SK-N-SH treated with all-trans-retinoic acid at 6 μM for 48 hours (cell line): Measurements from ENCODE around the gene WDR48.

Source experiments
- ATAC-seq: fragments of 200-7000 bp; cut with Tn5 transposase; 3 replicates; pipeline ENCODE4 v1.9.1; 2020; ENCODE audit warnings: mild to moderate bottlenecking, moderate library complexity
- ARNTL ChIP-seq: fragments of 450-650 bp; formaldehyde crosslinking; IDR thresholded peaks from 2 replicates; pipeline ENCODE4 v1.5.0; 2020; ENCODE audit warnings: low read depth, mild to moderate bottlenecking, moderate library complexity, borderline replicate concordance
- BACH2 ChIP-seq: fragments of 250-450 bp; sonication (Bioruptor Pico); IDR thresholded peaks from 2 replicates; pipeline ENCODE4 v1.9.0; 2021; ENCODE audit warnings: mild to moderate bottlenecking, borderline replicate concordance
- CSDC2 ChIP-seq: fragments of 250-450 bp; sonication (Bioruptor Pico); IDR thresholded peaks from 2 replicates; pipeline ENCODE4 v1.5.0; 2020; ENCODE audit warnings: mild to moderate bottlenecking, moderate library complexity
- CSRNP3 ChIP-seq: fragments of 250-450 bp; sonication (Bioruptor Pico); IDR thresholded peaks from 2 replicates; pipeline ENCODE4 v1.5.1; 2021; ENCODE audit warnings: mild to moderate bottlenecking, moderate library complexity
- ESRRG ChIP-seq: fragments of 250-450 bp; sonication (Bioruptor Pico); IDR thresholded peaks from 2 replicates; pipeline ENCODE4 v1.6.1; 2021; ENCODE audit warnings: mild to moderate bottlenecking
- GLIS3 ChIP-seq: fragments of 250-450 bp; sonication (Bioruptor Pico); IDR thresholded peaks from 2 replicates; pipeline ENCODE4 v1.5.0; 2020; ENCODE audit warnings: mild to moderate bottlenecking, moderate library complexity
- ISL1 ChIP-seq: fragments of 250-450 bp; sonication (Bioruptor Pico); IDR thresholded peaks from 2 replicates; pipeline ENCODE4 v2.1.2; 2022; ENCODE audit warnings: mild to moderate bottlenecking, moderate library complexity
- OSR1 ChIP-seq: fragments of 250-450 bp; sonication (Bioruptor Pico); IDR thresholded peaks from 2 replicates; pipeline ENCODE4 v1.8.0; 2022; ENCODE audit warnings: moderate library complexity, mild to moderate bottlenecking, inconsistent platforms
- PATZ1 ChIP-seq: fragments of 250-450 bp; sonication (Bioruptor Pico); IDR thresholded peaks from 2 replicates; pipeline ENCODE4 v1.8.0; 2020; ENCODE audit warnings: mild to moderate bottlenecking, moderate library complexity, borderline replicate concordance
- POU6F1 ChIP-seq: fragments of 250-450 bp; sonication (Bioruptor Pico); IDR thresholded peaks from 2 replicates; pipeline ENCODE4 v1.8.0; 2021; ENCODE audit warnings: low read depth, mild to moderate bottlenecking, moderate library complexity, borderline replicate concordance
- RARB ChIP-seq: fragments of 250-450 bp; sonication (Bioruptor Pico); IDR thresholded peaks from 2 replicates; pipeline ENCODE4 v1.8.0; 2021; ENCODE audit warnings: mild to moderate bottlenecking, moderate library complexity
- SNAI2 ChIP-seq: fragments of 250-450 bp; sonication (Bioruptor Pico); IDR thresholded peaks from 2 replicates; pipeline ENCODE4 v1.5.0; 2020; ENCODE audit warnings: mild to moderate bottlenecking, moderate library complexity
- TCF4 ChIP-seq: fragments of 250-450 bp; sonication (Bioruptor Pico); IDR thresholded peaks from 2 replicates; pipeline ENCODE4 v1.8.0; 2021; ENCODE audit warnings: mild to moderate bottlenecking, moderate library complexity, borderline replicate concordance
- TOX ChIP-seq: fragments of 250-450 bp; sonication (Bioruptor Pico); IDR thresholded peaks from 2 replicates; pipeline ENCODE4 v1.8.0; 2021; ENCODE audit warnings: mild to moderate bottlenecking, moderate library complexity, borderline replicate concordance
- TSHZ2 ChIP-seq: fragments of 250-450 bp; sonication (Bioruptor Pico); IDR thresholded peaks from 2 replicates; pipeline ENCODE4 v1.5.0; 2020; ENCODE audit warnings: mild to moderate bottlenecking, moderate library complexity
- ZC3H10 ChIP-seq: fragments of 250-450 bp; sonication (Bioruptor Pico); IDR thresholded peaks from 2 replicates; pipeline ENCODE4 v1.5.1; 2021; ENCODE audit warnings: mild to moderate bottlenecking, moderate library complexity
- ZFP3 ChIP-seq: fragments of 250-450 bp; sonication (Bioruptor Pico); IDR thresholded peaks from 2 replicates; pipeline ENCODE4 v1.5.0; 2020; ENCODE audit warnings: mild to moderate bottlenecking, moderate library complexity
- ZFP30 ChIP-seq: fragments of 450-650 bp; formaldehyde crosslinking; IDR thresholded peaks from 2 replicates; pipeline ENCODE4 v1.5.0; 2022; ENCODE audit warnings: mild to moderate bottlenecking, moderate library complexity
- ZNF565 ChIP-seq: fragments of 450-650 bp; formaldehyde crosslinking; conservative IDR thresholded peaks from 2 replicates; pipeline ENCODE4 v1.5.0; 2020; ENCODE audit warnings: low read depth, mild to moderate bottlenecking, moderate library complexity
- ZNF70 ChIP-seq: fragments of 450-650 bp; formaldehyde crosslinking; IDR thresholded peaks from 2 replicates; pipeline ENCODE4 v1.5.0; 2020; ENCODE audit warnings: mild to moderate bottlenecking, moderate library complexity
- ZNF8 ChIP-seq: fragments of 450-650 bp; formaldehyde crosslinking; IDR thresholded peaks from 2 replicates; pipeline ENCODE4 v1.5.0; 2020; ENCODE audit warnings: mild to moderate bottlenecking, moderate library complexity
- TF ChIP-seq, protein P1 (sequence below): fragments of 250-450 bp; sonication (Bioruptor Pico); IDR thresholded peaks from 2 replicates; pipeline ENCODE4 v1.5.1; 2020; ENCODE audit warnings: low read depth, mild to moderate bottlenecking, moderate library complexity

The WDR48 gene

GRCh38 chr3:39127908-39128304, 76.1 kb downstream of the WDR48 start:
- no peak for ATAC-seq
- no peak for TF ChIP-seq GLIS3 (CRISPR knock-in tag)
- no peak for TF ChIP-seq CSRNP3
- TF ChIP-seq ZFP30, result no peak
- TF ChIP-seq ZNF8 (CRISPR knock-in tag), result no peak
- TF ChIP-seq POU6F1 (CRISPR knock-in tag), result no peak
- no peak for TF ChIP-seq SNAI2 (CRISPR knock-in tag)
- no peak for TF ChIP-seq TSHZ2 (CRISPR knock-in tag)
- TF ChIP-seq, protein P1, sequence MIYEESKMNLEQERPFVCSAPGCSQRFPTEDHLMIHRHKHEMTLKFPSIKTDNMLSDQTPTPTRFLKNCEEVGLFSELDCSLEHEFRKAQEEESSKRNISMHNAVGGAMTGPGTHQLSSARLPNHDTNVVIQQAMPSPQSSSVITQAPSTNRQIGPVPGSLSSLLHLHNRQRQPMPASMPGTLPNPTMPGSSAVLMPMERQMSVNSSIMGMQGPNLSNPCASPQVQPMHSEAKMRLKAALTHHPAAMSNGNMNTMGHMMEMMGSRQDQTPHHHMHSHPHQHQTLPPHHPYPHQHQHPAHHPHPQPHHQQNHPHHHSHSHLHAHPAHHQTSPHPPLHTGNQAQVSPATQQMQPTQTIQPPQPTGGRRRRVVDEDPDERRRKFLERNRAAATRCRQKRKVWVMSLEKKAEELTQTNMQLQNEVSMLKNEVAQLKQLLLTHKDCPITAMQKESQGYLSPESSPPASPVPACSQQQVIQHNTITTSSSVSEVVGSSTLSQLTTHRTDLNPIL (CRISPR knock-in tag), result no peak
- TF ChIP-seq ISL1, result no peak
- no peak for TF ChIP-seq BACH2 (CRISPR knock-in tag)
- TF ChIP-seq RARB (CRISPR knock-in tag), result no peak
- TF ChIP-seq CSDC2 (CRISPR knock-in tag), result no peak
- no peak for TF ChIP-seq PATZ1 (CRISPR knock-in tag)
- TF ChIP-seq ZNF70 (CRISPR knock-in tag), result no peak
- no peak for TF ChIP-seq ESRRG (CRISPR knock-in tag)
- TF ChIP-seq OSR1 (CRISPR knock-in tag), result no peak
- no peak for TF ChIP-seq TCF4 (CRISPR knock-in tag)
- no peak for TF ChIP-seq TOX (CRISPR knock-in tag)
- no peak for TF ChIP-seq ZFP3 (CRISPR knock-in tag)
- no peak for TF ChIP-seq ARNTL (CRISPR knock-in tag)

GRCh38 chr3:39128951-39129350, 77.1 kb downstream of the WDR48 start:
- TF ChIP-seq ESRRG (CRISPR knock-in tag), result no peak
- TF ChIP-seq TSHZ2 (CRISPR knock-in tag), result no peak
- no peak for TF ChIP-seq BACH2 (CRISPR knock-in tag)
- TF ChIP-seq GLIS3 (CRISPR knock-in tag), result no peak
- TF ChIP-seq SNAI2 (CRISPR knock-in tag), result no peak
- no peak for TF ChIP-seq TCF4 (CRISPR knock-in tag)
- TF ChIP-seq RARB (CRISPR knock-in tag), result no peak
- TF ChIP-seq TOX (CRISPR knock-in tag), result no peak
- TF ChIP-seq ZNF565 (CRISPR knock-in tag), result no peak
- no peak for TF ChIP-seq ZFP30
- TF ChIP-seq, protein P1 (CRISPR knock-in tag), result no peak
- TF ChIP-seq CSDC2 (CRISPR knock-in tag), result no peak
- TF ChIP-seq OSR1 (CRISPR knock-in tag), result no peak
- no peak for TF ChIP-seq PATZ1 (CRISPR knock-in tag)
- TF ChIP-seq ZC3H10 (CRISPR knock-in tag), result no peak

More at GRCh38 chr3:39128951-39129350, 77.1 kb downstream of the WDR48 start:
- ATAC-seq, result no peak
